Measurements from ENCODE around the gene USP53.
"Not testable (repeated sequence)": the region's sequence is repeated elsewhere in the genome, so short reads cannot be mapped to it uniquely, and the experiment has no call there.

Gene USP53

DNA sequence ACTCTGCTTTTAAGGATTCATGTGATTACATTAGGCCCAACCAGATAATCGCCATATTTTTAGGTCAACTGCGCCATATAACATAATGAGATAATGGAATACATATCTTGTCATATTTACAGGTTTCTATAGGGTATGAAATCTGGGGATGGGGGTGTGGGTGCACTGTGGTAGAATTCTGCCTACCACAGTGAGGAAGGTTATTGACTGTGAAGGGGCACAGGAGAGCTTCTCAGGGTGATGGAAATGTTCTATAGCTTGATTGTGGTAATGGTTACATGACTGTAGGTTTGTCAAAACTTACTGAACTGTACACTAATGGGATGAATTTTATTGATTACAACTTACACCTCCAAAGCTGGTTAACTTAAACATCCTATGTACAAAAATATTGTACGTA, 15.9 kb downstream of the USP53 start:
- DNase-seq (ENCODE audit: low spot score) = no peak

GRCh38 chr4:119229908-119230687, 17.6 kb downstream of the USP53 start:
- no peak for DNase-seq (ENCODE audit: low spot score)

GRCh38 chr4:119231491-119231890, 19.0 kb downstream of the USP53 start:
- DNase-seq (ENCODE audit: low spot score) = no peak

DNA sequence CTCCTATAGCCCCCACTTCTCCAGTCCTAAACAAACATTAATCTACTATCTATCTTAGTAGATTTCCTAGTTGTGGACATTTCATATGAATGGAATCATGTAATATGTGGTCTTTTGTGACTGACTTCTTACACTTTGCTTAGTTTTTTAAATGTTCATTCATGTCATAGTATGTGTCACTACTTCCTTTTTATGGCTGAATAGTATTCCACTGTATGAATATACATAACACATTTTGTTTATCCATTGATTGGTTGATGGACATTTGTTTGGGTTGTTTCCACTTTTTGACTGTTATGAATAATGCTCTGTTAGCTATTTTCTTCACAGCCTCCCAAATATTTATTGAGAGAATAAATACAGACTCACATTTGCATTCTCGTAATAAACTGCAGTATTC, 19.8 kb downstream of the USP53 start:
- DNase-seq (ENCODE audit: low spot score) = no peak

DNA sequence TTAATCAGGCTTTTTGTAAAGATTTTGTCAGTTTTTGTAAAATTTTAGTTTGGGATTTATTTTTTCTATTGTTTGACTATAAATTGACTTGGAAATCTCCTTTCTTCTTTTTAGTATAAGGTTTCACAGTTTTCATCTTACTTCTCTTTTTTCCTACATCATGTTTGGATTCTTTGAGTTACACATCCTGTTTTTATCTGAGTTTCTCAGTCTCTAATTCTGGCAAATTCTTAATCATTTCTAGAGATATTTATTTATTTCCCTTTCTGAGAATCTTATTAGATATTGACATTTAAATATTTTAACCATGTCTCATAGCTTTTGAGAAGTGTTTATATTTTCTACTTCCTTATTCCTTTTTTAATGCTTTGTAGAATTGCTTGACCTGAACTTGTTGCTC, 20.7 kb downstream of the USP53 start:
- no peak for DNase-seq (ENCODE audit: low spot score)

DNA sequence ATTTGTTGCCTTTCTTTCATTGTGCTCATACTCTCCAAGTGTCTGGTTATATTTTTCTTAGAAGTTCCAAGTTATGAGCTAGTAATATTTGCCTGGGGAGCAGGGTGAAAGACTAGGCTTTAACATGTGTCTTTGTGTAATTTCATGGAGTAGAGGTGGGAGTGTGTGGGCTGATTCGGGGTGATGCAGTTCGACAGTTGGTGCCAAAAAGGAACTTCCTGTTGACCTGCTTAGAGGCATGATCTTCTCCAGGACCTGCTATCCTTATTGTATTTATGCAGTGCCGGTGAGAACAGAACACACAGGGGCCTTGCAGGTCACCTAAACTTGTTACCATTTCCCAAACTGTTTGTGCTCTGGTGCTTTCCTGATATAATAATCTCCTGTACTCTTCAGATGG, 21.2 kb downstream of the USP53 start:
- DNase-seq (ENCODE audit: low spot score) = no peak

DNA sequence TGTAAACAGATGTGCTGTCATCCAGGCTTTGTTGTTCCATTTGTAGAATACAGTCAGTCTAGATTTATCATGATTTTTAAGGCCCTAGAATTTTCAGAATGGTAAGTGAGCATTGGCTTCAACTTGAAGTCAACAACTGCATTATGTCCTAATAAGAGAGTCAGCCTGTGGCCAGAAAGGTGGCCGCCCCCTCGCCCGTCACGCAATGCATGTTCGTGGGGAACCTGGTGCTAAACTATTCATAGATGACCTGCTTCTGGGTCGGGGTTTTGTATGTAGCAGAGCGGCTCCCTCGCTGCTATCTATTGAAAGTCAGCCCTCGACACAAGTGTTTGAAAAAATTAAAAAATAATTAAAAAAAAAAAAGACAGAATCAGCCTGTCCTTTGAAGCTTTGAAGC, 24.7 kb downstream of the USP53 start:
- DNase-seq (ENCODE audit: low spot score) = no peak

DNA sequence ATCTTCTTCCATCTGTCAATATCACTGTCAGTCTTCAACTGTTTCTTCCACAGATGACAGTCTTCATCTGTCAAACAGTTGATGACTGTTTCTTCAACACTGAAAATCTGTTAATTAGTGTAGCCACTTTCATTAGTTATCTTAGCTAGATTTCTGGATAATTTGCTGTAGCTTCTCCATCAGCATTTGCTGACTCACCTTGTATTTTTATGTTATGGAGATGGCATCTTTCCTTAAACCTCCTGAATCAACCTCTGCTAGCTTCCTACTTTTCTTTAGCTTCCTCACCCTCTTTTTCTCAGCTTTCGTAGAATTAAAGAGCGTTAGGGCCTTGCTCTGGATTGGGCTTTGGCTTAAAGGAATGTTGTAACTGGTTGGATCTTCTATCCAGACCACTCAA, 25.1 kb downstream of the USP53 start:
- DNase-seq (ENCODE audit: low spot score) = no peak

GRCh38 chr4:119238068-119238722, 25.7 kb downstream of the USP53 start:
- DNase-seq (ENCODE audit: low spot score) = no peak

DNA sequence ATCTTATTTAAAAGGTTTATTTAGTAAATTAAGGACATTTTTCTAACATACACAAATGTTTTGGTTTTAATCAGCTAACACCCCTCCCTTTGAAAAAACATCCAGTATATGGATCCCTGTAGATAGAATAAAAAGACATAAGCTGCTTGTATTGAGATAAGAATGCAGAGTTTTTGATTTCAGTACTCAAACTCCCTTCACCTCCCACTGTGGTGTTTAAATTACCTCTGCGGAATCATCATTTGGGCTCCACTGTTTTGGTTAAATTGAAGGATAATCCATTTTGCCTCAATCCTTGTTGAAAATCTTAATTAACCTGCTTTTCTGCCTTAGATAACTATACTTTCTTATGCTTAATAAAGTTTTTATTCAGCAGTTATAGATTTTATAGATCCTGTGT, 27.6 kb downstream of the USP53 start:
- no peak for DNase-seq (ENCODE audit: low spot score)

DNA sequence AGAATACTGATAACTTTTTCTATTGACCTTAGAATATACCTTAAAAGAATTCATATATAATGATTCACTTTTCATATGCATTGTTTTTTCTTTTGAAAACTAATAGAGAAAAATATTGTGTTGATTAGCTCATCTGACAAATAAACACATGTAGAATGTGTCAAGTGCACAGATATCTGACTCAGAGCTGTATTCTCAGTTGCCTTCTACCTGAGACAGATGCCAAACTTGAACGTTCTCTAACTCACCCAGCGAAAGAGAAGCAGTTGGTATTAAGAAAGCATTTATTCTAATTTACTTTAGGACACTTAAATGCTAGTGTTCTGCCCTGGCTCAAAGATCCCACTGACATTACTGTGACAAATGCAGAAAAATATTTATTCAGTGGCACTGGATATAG, 28.1 kb downstream of the USP53 start:
- DNase-seq (ENCODE audit: low spot score) = no peak

DNA sequence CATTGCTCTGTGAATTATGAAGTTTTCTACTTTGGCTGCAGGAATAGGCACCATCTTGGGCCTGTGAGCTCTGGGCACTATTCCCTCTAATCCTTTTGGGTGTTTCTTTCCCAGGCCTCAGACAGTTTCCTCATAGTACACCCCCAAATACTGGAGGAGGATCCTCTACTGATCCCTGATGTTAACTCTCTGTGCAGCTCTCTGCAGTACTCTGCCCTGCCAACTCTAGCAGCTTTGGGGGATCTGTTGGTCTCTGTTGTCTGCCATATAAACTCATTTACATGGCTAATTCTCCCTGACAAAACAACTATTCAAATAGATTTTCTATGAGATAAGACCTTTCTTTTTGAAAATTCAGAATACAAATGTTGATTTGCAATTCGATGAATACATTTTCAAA, 29.9 kb downstream of the USP53 start:
- no peak for DNase-seq (ENCODE audit: low spot score)

- DNase-seq (ENCODE audit: low spot score) = no peak
Measured at GRCh38 chr4:119243868-119244267, 31.4 kb downstream of the USP53 start.

GRCh38 chr4:119244344-119244743, 31.8 kb downstream of the USP53 start:
- DNase-seq (ENCODE audit: low spot score) = no peak

DNA sequence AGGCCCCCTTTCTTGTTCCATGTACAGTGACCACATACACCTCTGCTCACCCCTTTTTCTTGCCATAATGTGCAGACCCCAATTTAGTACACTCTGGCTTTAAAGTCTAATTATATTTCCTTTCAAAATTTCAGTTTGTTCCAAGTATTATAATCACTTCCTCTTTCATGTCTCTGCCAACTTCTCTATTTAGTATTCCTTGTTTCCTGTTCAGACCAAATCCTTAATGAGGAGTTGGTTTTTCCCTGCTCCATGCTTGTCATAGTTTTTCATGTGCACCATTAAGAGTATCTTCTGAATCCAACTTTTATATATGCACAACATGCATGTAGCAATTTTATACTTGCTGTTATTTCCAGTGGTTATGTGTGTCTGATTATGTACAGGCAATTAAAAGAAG, 32.3 kb downstream of the USP53 start:
- DNase-seq (ENCODE audit: low spot score) = no peak

DNA sequence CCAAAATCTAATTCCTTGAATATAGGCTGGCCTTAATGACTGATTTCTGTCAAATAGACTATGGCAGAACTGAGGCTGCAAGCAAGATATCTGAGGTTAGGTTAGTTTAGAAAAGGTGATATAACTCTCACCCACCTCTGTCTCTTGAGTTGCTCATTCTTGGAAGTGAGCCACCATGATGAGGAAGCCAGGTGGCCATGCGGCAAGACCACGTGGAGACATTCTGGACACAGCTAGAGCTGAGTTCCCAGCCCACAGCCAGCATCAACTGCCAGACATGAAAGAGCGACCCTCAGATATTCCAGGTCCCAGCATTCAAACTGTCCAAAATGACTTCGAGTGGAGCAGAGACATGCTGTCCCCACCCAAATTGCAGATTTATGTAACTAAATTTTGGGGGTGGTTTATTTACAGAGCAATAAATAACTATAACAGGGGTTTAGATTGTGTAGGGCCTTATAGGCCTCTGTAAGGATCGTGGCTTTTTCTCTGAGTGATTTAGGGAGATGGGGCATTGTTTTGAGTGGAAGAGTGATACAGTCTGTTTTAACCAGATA, 33.7 kb downstream of the USP53 start:
- DNase-seq (ENCODE audit: low spot score) = no peak

- DNase-seq (ENCODE audit: low spot score) = not testable (repeated sequence)
Measured at GRCh38 chr4:119251037-119251436, 38.5 kb downstream of the USP53 start.

GRCh38 chr4:119255223-119255622, 42.7 kb downstream of the USP53 start:
- DNase-seq (ENCODE audit: low spot score) = not testable (repeated sequence)

GRCh38 chr4:119260528-119260927, 48.0 kb downstream of the USP53 start:
- no peak for DNase-seq (ENCODE audit: low spot score)

- no peak for DNase-seq (ENCODE audit: low spot score)
Measured at GRCh38 chr4:119261986-119262385, 49.5 kb downstream of the USP53 start.

DNA sequence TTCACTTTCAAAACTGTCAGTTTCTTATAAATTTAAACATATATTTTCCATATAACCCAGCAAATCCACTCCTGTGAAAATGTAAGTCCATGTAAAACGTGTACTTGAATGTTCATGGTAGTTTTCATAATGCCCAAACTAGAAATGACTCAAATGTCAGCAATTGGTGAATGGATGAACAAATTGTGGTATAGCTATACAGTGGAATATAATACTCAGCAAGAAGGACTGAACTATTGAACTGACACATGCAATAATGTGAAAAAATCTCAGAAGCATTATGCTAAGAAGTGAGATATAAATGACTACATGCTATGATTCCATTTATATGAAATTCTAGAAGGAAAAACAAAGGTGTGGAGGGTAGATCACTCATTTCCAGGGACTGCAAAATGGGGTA, 52.2 kb downstream of the USP53 start:
- no peak for DNase-seq (ENCODE audit: low spot score)

DNA sequence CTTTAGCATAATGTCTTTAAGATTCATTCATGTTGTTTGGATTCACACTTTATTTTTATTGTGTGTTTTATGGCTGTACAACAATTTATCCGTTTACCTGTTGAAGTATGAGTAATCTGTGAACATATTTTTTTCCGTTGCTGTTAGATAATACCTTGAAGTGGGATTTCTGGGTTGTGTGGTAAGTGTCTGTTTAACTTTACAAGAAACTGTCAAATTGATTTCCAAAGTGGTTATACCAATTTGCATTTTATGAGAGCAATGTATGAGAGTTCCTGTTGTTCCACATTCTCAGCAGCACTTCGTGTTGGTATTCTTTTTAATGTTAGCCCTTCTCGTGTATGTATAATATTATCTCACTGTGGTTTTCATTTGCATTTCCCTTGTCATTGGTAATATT, 53.6 kb downstream of the USP53 start:
- no peak for DNase-seq (ENCODE audit: low spot score)

- DNase-seq (ENCODE audit: low spot score) = no peak
Measured at GRCh38 chr4:119268466-119268865, 56.0 kb downstream of the USP53 start.
